HL-60/S4 (cell line): ENCODE data around the gene PRR7.

Experiments used
- in situ Hi-C: fragments of 300-500 bp; cut with MboI; formaldehyde crosslinking; loops from 2 replicates; pipeline ENCODE4 v1.14.3; 2022; ENCODE audit warnings: low sequenced_read_pairs

PRR7 gene

DNA sequence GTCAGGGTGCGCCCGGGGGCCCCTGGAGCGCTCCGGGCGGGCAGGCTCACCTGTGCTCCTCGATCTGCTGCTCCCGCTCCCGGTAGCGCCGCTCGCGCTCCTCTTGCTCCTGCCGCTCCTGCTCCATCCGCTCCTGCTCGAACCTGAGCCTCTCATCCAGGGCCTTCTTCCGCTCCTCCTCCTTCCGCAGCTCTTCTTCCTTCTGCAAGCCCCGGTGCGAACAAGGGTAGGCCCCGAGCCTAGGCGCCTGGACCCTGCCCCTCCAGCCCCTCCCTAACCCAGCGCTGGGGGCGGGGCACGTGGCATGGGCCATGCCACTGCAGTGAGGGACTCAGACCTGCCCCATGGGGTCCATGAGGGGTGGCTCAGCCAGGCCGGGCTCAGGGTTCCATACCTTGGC is 20.2 kb downstream of the PRR7 start:
- in situ Hi-C loops: no loop called here

DNA sequence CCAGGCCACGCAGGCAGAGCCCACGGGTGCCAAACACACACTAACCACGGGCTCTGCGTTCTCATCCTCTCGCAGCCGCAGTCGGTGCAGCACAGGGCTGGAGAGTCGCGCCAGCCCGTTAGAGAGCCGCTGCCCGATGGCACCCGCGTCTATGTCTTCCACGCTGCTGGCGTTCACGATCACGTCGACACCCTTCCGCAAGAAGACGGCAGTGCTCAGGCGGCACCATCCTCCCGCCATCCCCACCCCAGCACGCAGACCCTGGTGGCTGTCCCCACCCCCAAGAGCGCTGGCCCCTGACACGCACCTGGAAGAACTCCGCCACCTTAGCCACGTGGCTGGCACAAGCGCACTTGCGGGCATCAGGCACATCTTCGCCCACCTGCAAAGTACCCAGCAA is 20.8 kb downstream of the PRR7 start:
- in situ Hi-C loops: no loop called here

- in situ Hi-C loops: no loop called here
Measured at GRCh38 chr5:177468329-177468684, 21.7 kb downstream of the PRR7 start.

- in situ Hi-C loops: no loop called here
Measured at GRCh38 chr5:177468685-177469628, 22.3 kb downstream of the PRR7 start.

DNA sequence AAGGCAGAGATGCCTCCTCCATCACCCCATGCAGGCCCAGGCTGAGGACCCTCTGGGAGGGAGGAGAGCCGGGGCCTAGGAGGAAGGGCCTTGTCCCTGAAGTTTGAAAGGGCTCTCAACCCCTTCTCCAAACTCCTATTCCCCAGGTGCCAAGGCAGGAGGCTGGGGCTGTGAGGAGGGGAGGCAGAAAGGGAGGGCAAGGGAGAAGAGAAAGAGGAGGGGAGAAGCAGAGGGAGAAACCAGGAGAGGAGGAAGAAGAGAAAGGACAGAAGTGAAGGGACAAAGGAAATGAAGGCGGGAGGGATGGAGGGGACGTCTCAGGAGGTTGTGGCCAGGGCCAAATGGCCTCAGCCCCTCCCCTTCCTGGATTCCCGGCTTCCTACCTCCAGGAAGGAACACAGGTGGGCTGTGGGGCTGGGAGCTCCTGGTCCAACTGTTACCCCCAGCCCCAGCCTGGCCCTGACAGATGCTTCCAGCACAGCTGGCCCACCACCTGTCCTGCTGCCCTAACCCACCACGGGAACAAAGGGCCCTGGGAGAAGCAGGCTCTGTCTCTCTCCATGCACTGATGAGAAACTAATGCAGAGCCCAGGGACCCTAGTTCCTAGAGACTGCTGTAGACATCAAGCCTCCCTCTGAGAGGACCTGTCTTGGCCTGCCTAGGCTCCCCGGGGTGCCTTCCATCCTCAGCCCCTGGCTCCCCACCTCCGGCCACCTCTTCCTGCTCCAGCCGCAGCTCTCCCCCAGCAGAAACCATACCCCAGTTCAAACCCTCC is 23.3 kb downstream of the PRR7 start:
- in situ Hi-C loops: no loop called here

GRCh38 chr5:177470759-177471536 is 24.3 kb downstream of the PRR7 start:
- in situ Hi-C loops: no loop called here

GRCh38 chr5:177471610-177472356 is 25.2 kb downstream of the PRR7 start:
- in situ Hi-C loops: no loop called here

GRCh38 chr5:177472460-177473442 is 26.1 kb downstream of the PRR7 start:
- in situ Hi-C loops: no loop called here

GRCh38 chr5:177473443-177474001 is 26.9 kb downstream of the PRR7 start, which contains the start of gene DBN1:
Gene DBN1, minus strand, starts transcription at chr5:177473634. Its CDS starts 113 bp downstream, at chr5:177473521.
- in situ Hi-C loops: no loop called here

GRCh38 chr5:177474002-177474476 is 27.4 kb downstream of the PRR7 start:
- in situ Hi-C loops: no loop called here

DNA sequence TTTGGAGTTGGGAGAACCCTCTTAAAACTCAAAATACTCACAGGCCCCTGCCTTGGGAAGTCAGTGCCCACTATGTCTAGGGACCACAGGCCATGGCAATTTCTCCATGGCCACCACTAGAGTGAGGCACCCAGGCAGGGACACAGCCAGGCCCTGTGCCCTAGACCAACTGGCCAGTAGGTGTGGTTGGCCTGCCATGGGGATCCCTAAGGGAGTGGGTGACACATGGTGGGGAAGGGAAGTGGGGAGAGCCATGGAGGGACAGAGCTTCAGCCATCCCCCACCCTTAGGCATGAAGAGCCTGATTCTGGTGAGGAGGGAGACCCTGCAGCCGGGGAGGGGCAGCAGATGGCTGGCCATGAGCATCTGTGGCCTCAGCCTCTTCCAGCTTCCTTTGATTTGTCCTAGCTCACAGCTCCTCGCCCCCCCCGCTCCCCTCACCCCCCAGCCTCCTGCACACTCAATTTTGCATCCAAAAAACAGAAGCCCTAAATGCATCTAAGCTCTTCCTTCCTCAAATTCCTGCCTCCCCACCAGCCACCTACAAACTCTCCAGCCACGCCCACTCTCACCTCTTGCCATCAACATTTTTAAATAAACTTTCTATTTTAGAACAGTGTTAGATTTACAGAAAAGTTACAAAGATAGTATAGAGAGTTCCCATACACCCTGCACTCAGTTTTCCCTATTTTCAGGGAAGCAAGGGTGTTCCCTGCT is 28.4 kb downstream of the PRR7 start:
- in situ Hi-C loops: no loop called here

- in situ Hi-C loops: no loop called here
Measured at GRCh38 chr5:177475563-177476427, 29.2 kb downstream of the PRR7 start.

DNA sequence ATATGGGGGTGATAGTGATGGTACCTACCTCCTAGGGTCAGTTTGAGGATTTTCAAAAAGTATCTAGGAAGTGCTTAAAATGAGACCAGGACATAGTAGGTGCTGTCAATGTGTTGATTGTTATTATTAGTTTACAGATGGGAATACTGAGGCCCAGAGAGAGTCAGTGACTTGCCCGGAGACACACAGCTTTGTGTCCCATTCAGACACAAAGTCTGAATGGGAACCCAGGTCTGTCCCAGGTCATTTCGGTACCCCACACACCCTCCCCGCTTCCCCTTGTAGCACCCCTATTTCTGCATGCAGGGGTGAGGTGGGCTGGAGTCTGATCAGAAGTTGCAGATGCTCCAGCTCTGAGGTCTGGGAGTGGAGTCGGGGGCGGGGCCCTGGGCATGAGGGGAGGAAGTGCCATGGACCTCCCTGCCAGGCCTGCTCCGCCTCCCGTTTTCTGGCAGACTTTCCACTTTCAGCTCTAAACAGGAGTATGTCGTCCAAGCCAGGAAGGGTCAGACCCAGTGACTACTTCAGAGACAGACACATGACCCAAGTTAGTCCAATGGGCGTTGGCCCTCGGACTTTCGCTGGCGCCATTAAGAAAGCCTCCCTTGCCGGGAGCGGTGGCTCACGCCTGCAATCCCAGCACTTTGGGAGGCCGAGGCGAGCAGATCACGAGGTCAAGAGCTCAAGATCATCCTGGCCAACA is 30.1 kb downstream of the PRR7 start:
- in situ Hi-C loops: no loop called here

DNA sequence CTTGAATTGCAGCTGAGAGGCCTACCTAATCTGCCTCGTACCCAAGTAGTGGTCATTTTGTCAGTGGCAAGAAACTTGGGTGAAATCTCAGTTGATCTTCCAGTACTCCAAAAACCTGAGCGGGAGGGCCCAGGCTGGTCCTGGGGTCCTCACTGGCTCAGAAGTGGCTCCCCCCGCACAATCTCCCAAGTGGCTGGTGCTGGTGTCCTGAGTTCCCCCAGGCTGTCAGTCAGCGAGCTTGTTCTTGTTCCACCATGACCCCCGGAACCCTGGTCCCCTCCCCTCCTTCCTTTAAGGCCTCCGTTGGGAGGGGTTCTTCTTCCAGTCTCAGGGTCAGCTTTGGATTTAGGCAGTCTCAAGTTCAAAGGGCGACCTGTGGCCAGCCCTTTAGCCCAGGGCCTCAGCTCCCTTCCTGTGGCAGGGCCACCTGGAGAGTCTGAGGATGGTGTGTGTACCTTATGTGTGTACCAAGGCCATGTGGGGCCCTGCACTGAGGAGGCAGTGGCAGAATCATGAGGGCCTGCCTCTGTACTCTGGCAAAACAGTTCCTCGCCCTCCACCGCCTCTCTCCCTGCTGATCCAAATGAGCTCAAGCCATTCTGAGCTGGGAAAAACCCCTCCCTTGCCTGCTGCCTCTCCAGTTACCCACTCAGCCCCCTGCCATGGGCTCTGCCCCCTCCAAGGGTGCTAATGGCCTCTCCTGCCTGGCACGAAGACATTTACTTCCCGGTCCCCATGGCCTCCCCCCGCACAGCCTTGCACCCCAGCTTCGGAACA is 31.3 kb downstream of the PRR7 start:
- in situ Hi-C loops: no loop called here

- in situ Hi-C loops: no loop called here
Measured at GRCh38 chr5:177478711-177479646, 32.4 kb downstream of the PRR7 start.
